Measurements from ENCODE around the gene C1GALT1C1. TPM values are rescaled to one million over a fixed set of nuclear protein-coding genes. Genes with fewer than 3 reads are reported as not detected.
"Not testable (repeated sequence)": the region's sequence is repeated elsewhere in the genome, so short reads cannot be mapped to it uniquely, and the experiment has no call there.

C1GALT1C1 gene
- total RNA-seq, 1 donor from 2014 or later = 21.8 TPM

GRCh38 chrX:120653000-120653399 is 23.1 kb upstream of the C1GALT1C1 start:
- Mint-ChIP-seq H3K9me3 (ENCODE audit: low read depth) (peaks cover 12% of the 10 kb centered on the region), H3K4me1 (ENCODE audit: low read depth) (no peaks in the 10 kb centered on the region), H3K27ac (no peak overlapping the region), H3K36me3 (ENCODE audit: insufficient read depth) (no peaks in the 10 kb centered on the region), H3K4me3 (ENCODE audit: low read depth) (no peak overlapping the region), H3K27me3 (no peaks in the 10 kb centered on the region)
- TF ChIP-seq, protein P1, sequence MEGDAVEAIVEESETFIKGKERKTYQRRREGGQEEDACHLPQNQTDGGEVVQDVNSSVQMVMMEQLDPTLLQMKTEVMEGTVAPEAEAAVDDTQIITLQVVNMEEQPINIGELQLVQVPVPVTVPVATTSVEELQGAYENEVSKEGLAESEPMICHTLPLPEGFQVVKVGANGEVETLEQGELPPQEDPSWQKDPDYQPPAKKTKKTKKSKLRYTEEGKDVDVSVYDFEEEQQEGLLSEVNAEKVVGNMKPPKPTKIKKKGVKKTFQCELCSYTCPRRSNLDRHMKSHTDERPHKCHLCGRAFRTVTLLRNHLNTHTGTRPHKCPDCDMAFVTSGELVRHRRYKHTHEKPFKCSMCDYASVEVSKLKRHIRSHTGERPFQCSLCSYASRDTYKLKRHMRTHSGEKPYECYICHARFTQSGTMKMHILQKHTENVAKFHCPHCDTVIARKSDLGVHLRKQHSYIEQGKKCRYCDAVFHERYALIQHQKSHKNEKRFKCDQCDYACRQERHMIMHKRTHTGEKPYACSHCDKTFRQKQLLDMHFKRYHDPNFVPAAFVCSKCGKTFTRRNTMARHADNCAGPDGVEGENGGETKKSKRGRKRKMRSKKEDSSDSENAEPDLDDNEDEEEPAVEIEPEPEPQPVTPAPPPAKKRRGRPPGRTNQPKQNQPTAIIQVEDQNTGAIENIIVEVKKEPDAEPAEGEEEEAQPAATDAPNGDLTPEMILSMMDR (IDR thresholded peaks at IDR 0.05; ENCODE audit: unreplicated experiment) = no peak
- DNase-seq (ENCODE audit: low spot score, unreplicated experiment) = no peak

DNA sequence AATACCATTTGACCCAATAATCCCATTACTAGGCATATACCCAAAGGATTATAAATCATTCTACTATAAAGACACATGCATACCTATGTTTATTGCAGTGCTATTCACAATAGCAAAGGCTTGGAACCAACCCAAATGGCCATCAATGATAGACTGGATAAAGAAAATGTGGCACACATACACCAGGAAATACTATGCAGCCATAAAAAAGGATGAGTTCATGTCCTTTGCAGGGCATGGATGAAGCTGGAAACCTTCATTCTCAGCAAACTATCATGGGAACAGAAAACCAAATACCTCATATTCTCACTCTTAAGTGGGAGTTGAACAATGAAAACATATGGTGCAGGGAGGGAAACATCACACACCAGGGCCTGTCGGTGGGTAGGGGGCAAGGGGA is 22.4 kb upstream of the C1GALT1C1 start:
- H3K27ac Mint-ChIP-seq; H3K27me3 Mint-ChIP-seq; H3K4me1 Mint-ChIP-seq (ENCODE audit: low read depth); H3K36me3 Mint-ChIP-seq (ENCODE audit: insufficient read depth); DNase-seq (ENCODE audit: low spot score, unreplicated experiment); H3K9me3 Mint-ChIP-seq (ENCODE audit: low read depth); H3K4me3 Mint-ChIP-seq (ENCODE audit: low read depth): not testable (repeated sequence)

DNA sequence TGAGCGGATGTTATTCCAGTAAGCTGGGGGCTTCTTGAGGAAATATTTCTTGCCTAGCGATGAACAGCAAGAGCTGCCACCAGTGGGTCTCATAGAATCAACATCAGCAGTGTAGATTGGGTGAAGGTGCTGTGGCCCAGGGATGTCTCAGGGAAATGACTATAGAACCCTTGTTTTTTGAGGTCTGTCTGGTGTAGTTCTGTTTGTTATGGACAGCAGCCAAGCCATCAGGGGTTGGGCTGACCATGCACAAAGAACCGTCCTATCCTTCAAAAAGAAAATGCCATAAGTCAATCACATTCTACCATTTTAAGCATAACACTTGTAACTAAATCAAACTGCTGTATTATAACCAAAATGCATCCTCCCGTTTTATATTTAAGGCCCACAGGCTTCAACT is 17.3 kb upstream of the C1GALT1C1 start:
- peaks cover 17% of the 10 kb centered on the region for H3K9me3 Mint-ChIP-seq (ENCODE audit: low read depth)
- H3K4me3 Mint-ChIP-seq (ENCODE audit: low read depth) = no peak overlapping the region
- no peaks in the 10 kb centered on the region for H3K4me1 Mint-ChIP-seq (ENCODE audit: low read depth)
- H3K27me3 Mint-ChIP-seq = no peaks in the 10 kb centered on the region
- DNase-seq (ENCODE audit: low spot score, unreplicated experiment) = no peak
- H3K27ac Mint-ChIP-seq = no peak overlapping the region
- no peaks in the 10 kb centered on the region for H3K36me3 Mint-ChIP-seq (ENCODE audit: insufficient read depth)
- TF ChIP-seq, protein P1 (IDR thresholded peaks at IDR 0.05; ENCODE audit: unreplicated experiment) = no peak

DNA sequence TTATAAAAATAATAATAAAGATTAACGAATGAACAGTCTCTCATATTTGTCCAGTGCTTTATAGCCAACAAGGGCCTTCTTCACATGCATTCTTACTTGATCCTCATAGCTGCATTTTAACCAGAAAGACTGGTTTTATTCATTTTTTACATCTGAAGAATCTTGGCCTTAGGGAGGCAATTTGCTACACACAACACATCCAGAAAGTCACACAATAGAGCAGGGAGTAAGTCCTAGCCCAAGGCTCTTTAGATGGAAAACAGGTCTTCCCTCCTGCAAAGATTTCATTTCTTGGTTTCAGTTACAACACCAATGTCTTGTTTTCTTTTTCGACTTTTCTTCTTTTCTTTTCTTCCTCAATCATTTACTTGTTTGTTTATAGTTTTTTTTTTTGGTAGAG is 13.0 kb upstream of the C1GALT1C1 start:
- Mint-ChIP-seq H3K4me3 (ENCODE audit: low read depth) (no peak overlapping the region), H3K27ac (no peak overlapping the region), H3K36me3 (ENCODE audit: insufficient read depth) (no peaks in the 10 kb centered on the region), H3K9me3 (ENCODE audit: low read depth) (peaks cover 13% of the 10 kb centered on the region), H3K27me3 (no peaks in the 10 kb centered on the region), H3K4me1 (ENCODE audit: low read depth) (no peaks in the 10 kb centered on the region)
- TF ChIP-seq, protein P1 (IDR thresholded peaks at IDR 0.05; ENCODE audit: unreplicated experiment) = no peak
- DNase-seq (ENCODE audit: low spot score, unreplicated experiment) = no peak

DNA sequence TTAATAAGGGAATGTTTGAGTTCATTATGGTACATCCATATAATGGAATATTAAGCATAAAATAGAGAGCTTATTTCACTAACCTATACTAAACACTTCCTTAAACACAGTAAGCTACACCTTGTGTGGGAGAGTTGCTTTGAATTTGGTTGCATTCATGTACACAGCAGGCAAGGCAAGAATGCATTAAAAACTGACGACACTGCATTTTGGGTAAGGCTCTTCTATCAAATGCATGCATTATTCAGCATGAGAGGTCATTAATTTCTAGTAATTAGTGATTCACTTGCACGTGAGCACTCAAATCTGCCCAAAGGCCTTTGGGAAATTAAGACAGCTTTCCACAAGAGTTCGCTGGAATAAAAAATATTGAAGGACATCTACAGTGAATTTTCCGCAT is 8.8 kb upstream of the C1GALT1C1 start:
- no peaks in the 10 kb centered on the region for H3K4me1 Mint-ChIP-seq (ENCODE audit: low read depth)
- no peak for DNase-seq (ENCODE audit: low spot score, unreplicated experiment)

GRCh38 chrX:120625371-120625770 is 4.5 kb downstream of the C1GALT1C1 start:
- Mint-ChIP-seq H3K27me3 (no peaks in the 10 kb centered on the region), H3K4me1 (ENCODE audit: low read depth) (peaks cover 3% of the 10 kb centered on the region), H3K36me3 (ENCODE audit: insufficient read depth) (no peaks in the 10 kb centered on the region), H3K9me3 (ENCODE audit: low read depth) (peaks cover 2% of the 10 kb centered on the region), H3K27ac (no peak overlapping the region), H3K4me3 (ENCODE audit: low read depth) (no peak overlapping the region)
- no peak for DNase-seq (ENCODE audit: low spot score, unreplicated experiment)
- TF ChIP-seq, protein P1 (IDR thresholded peaks at IDR 0.05; ENCODE audit: unreplicated experiment) = no peak

More for the DNA sequence above, 8.8 kb upstream of the C1GALT1C1 start:
- Mint-ChIP-seq H3K9me3 (ENCODE audit: low read depth) (peaks cover 7% of the 10 kb centered on the region), H3K27me3 (no peaks in the 10 kb centered on the region), H3K36me3 (ENCODE audit: insufficient read depth) (no peaks in the 10 kb centered on the region), H3K4me3 (ENCODE audit: low read depth) (no peak overlapping the region), H3K27ac (no peak overlapping the region)
- TF ChIP-seq, protein P1 (IDR thresholded peaks at IDR 0.05; ENCODE audit: unreplicated experiment) = no peak
